Melanocyte of skin (primary cell): ENCODE measurements around the gene SLC1A5. TPM values are rescaled to one million over a fixed set of nuclear protein-coding genes. Genes with fewer than 3 reads are reported as not detected.

Experiments used
- small RNA-seq, 2 donors: library from RNA; depleted of rRNA; stranded (forward); fragments of <200 nt; gene quantifications; one replicate each; pipeline ENCODE3, GENCODE V24; 2012
- total RNA-seq, 2 donors: library from RNA; depleted of rRNA; stranded (reverse); fragments of >200 nt; gene quantifications; 2 replicates each; pipeline ENCODE4 v1.2.3, GENCODE V29; 2012

The SLC1A5 gene
- total RNA-seq, result 10 to 100 TPM; 14.1 to 53.6 TPM

DNA sequence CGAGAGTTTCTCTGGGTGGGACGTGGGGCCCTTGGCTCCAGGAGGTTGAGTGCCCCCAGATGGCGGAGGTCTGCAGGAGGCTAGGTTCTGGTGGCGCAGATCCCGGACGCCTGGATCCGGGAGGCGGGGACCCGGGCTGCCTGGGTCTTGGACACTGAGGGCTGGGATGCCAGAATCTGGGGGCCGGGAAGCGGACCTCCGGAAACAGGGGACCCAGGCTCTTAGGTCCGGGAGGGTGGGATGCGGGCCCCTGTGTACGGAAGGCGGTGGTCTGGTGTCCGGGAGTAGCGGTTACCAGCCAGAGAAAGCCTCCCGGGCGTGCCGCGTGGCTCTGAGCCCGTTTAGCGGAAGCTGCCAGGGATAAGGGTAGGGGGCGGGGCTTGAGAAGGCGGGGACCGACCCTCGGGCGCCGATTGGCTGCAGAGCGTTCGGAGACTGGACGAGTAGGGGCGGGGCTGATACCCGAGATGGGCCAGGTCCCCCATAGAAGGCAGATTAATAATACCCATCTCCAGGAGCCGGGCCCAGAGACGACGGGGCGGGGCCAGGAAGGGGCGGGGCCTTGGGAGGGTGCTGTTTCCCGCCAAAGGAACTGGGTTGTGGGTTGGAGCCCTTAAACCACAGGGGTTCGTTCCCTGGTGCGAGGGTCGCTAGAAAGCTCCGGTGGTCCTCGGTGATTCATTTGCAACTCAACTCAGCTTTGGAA is at the start of gene SLC1A5:
Gene SLC1A5 (minus strand): TSS at position 333 of the 706 bp plus-strand sequence. CDS start 629 bp downstream, outside the sequence.

DNA sequence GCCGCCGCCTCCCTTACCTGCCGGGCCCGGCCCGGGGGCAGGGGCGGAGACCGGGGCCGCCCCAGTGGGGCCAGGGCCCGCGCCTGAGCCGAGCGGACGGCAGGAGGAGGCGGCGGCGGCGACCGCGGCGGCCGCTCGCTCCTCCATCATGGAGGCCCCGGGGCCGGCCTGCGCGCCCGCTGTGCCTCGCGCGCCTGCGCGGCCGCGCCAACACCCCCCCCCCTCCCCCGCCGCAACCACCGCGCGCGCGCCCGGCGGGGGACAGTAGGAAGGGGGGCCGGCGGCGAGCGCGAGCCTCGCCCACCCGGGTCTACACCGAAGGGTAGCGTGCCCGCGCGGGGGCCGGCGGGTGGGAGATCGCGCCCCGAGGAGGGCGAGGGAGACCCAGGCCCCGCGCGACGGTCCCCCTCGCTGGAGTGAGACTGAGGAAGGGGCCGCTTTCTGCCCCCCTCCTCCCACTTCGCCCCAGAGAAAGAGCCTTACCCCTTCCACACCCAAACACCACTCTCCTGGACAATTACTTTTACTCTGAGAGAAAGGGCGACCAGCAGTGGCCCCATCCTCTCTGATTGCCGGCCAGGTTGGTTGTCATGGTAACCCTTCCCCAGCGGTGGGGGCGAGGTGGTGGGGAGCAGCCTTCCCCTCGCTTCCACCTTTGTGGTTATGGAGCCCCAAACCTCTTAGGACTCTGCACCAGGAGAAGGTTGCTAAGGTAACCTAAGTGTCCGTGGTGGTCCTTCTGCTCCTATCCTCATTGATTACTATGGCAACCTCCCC is 41.9 kb downstream of the SLC1A5 start, which contains the start of gene STRN4:
Gene STRN4 (minus strand): TSS at position 170 of the 777 bp plus-strand sequence. CDS start 20 bp downstream, at position 150.

DNA sequence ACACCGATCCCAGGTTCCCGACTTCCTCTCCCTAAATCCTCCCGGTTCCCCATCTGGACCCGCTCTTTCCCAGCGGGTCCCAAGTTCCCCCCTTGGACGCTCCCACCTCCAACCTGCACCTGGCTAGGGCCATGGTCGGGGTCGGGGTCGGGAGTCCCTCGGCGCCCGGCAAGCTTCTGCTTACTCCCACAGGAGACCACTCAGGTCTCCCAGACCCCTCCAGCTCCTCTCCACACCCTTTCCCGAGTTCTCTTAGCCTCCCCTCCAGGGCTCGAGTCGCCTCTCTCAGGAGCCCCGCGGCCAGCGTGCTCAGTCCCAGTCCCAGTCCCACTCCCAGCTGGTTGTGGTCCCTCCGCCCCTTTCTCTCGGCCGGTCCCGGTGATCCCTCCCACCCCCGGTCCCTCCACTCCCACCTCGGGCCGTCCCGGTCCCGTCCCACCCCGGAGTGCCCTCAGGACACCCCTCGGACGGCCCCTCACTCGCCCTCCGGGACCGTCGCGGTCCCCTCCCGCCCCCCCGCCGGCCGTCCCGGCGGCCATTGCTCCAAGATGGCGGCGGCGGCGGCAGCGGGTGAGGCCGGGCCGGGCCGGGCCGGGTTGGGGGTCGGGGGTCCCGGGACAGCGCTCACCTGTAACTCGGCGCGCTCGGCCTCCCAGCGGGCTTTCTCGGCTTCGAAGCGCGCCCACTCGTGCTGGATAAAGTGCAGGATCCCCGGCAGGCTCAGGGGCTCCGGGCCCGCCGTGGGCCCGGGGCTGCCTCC is 42.7 kb downstream of the SLC1A5 start, which contains the start of gene FKRP:
Gene FKRP (plus strand): TSS at position 537 of the 760 bp plus-strand sequence. CDS start 9,394 bp downstream, outside the sequence.

Small RNAs within 50 kb of the gene (small RNA-seq; reads per million reads assigned to genes)
- gene AC008622.3, result 0 reads per million in 2 donors
- 0 reads per million in 2 donors for gene HNRNPMP2
- gene RF00019, result 0 reads per million in 2 donors

Other genes with a start within 250 kb of the SLC1A5 start
- 100 to 1,000 TPM; 131 to 144 TPM for gene CALM3, start 187.3 kb downstream of the SLC1A5 start, total RNA-seq
- not detected for gene PTGIR, start 163.5 kb downstream of the SLC1A5 start, total RNA-seq
- gene GNG8, start 152.4 kb downstream of the SLC1A5 start, total RNA-seq, result not detected
- under 1 TPM; 0.33 to 0.34 TPM for gene DACT3, start 127.4 kb downstream of the SLC1A5 start, total RNA-seq
- gene PRKD2, start 71.5 kb downstream of the SLC1A5 start, total RNA-seq, result 1 to 10 TPM; 4.1 to 9.7 TPM
- 10 to 100 TPM; 12.3 to 15.5 TPM for gene FKRP, start 42.5 kb downstream of the SLC1A5 start, total RNA-seq
- gene STRN4, start 42.1 kb downstream of the SLC1A5 start, total RNA-seq, result 10 to 100 TPM; 80.6 to 90.9 TPM
- 100 to 1,000 TPM; 128 to 182 TPM for gene AP2S1, start 62.3 kb upstream of the SLC1A5 start, total RNA-seq
- gene ARHGAP35, start 72.4 kb upstream of the SLC1A5 start, total RNA-seq, result 10 to 100 TPM; 25.0 to 27.9 TPM
- gene NPAS1, start 231.2 kb upstream of the SLC1A5 start, total RNA-seq, result under 1 TPM; 0.34 to 0.67 TPM